Mesenchymal stem cell (in vitro differentiated cells and primary cell): Measurements from ENCODE around the gene ESRRG.

Source experiments
- DNase-seq: peaks from one replicate; pipeline ENCODE4 v3.0.0-alpha.2; 2013
- H2AFZ ChIP-seq: one replicate; pipeline ENCODE4 v1.6.1; 2013; ENCODE audit warnings: low read depth, mild to moderate bottlenecking, control low read depth, inconsistent platforms, low read length, moderate library complexity
- H2AK5ac ChIP-seq: 2 replicates; pipeline ENCODE4 v1.6.1; 2013; ENCODE audit warnings: low read length, moderate library complexity, mild to moderate bottlenecking, inconsistent platforms; ENCODE audit not compliant: severe bottlenecking
- H2BK120ac ChIP-seq: one replicate; pipeline ENCODE4 v1.6.1; 2013; ENCODE audit warnings: low read depth, mild to moderate bottlenecking, inconsistent platforms, low read length, moderate library complexity
- H2BK12ac ChIP-seq, 2 experiments: one replicate each; pipeline ENCODE4 v1.6.1; 2013; ENCODE audit warnings: inconsistent platforms in 2 of 2, low read length in 2 of 2, mild to moderate bottlenecking in 2 of 2, moderate library complexity in 2 of 2, control low read depth in 1 of 2
- H2BK15ac ChIP-seq: one replicate; pipeline ENCODE4 v1.6.1; 2013; ENCODE audit warnings: mild to moderate bottlenecking, low read depth, inconsistent platforms; ENCODE audit not compliant: poor library complexity, severe bottlenecking
- H2BK5ac ChIP-seq: 2 replicates; pipeline ENCODE4 v1.6.1; 2013; ENCODE audit warnings: low read depth, mild to moderate bottlenecking, low read length, control low read depth, inconsistent platforms; ENCODE audit not compliant: poor library complexity, severe bottlenecking
- H3K14ac ChIP-seq, 2 experiments: one replicate each; pipeline ENCODE4 v1.6.1; 2013; ENCODE audit warnings: inconsistent platforms in 2 of 2, low read length in 2 of 2, control low read depth in 1 of 2, mild to moderate bottlenecking in 1 of 2, moderate library complexity in 1 of 2
- H3K18ac ChIP-seq, 2 experiments: one replicate each; pipeline ENCODE4 v1.6.1; 2013; ENCODE audit warnings: inconsistent platforms in 2 of 2, low read length in 2 of 2, control low read depth in 1 of 2, low read depth in 1 of 2, mild to moderate bottlenecking in 1 of 2
- H3K23ac ChIP-seq, 2 experiments: one replicate each; pipeline ENCODE4 v1.6.1; 2013; ENCODE audit warnings: inconsistent platforms in 2 of 2, low read length in 2 of 2, mild to moderate bottlenecking in 2 of 2, moderate library complexity in 2 of 2, control low read depth in 1 of 2
- H3K27ac ChIP-seq: 2 replicates; pipeline ENCODE4 v1.5.1; 2013; ENCODE audit warnings: mild to moderate bottlenecking, moderate library complexity, low read length, control low read depth, inconsistent platforms; ENCODE audit not compliant: poor library complexity, severe bottlenecking
- H3K27me3 ChIP-seq, 2 experiments: 2 replicates each; pipeline versions ENCODE4 v1.6.1 to v1.7.0; 2013; ENCODE audit warnings: low read length in 2 of 2, mild to moderate bottlenecking in 2 of 2, moderate library complexity in 2 of 2, control low read depth in 1 of 2, inconsistent platforms in 1 of 2; ENCODE audit not compliant: control insufficient read depth in 1 of 2, insufficient read depth in 1 of 2
- H3K36me3 ChIP-seq, 2 experiments: 2 replicates each; pipeline versions ENCODE4 v1.6.1 to v1.7.0; 2013; ENCODE audit warnings: low read length in 2 of 2, control low read depth in 1 of 2, inconsistent platforms in 1 of 2, low read depth in 1 of 2, mild to moderate bottlenecking in 1 of 2; ENCODE audit not compliant: insufficient read depth in 2 of 2, control insufficient read depth in 1 of 2
- H3K4ac ChIP-seq, 2 experiments: one replicate each; pipeline ENCODE4 v1.6.1; 2013; ENCODE audit warnings: inconsistent platforms in 2 of 2, low read length in 2 of 2, mild to moderate bottlenecking in 2 of 2, moderate library complexity in 2 of 2, control low read depth in 1 of 2, low read depth in 1 of 2
- H3K4me1 ChIP-seq: 2 replicates; pipeline ENCODE4 v1.6.1; 2013; ENCODE audit warnings: low read depth, low read length, control low read depth; ENCODE audit not compliant: control insufficient read depth, insufficient read depth
- H3K4me2 ChIP-seq: 2 replicates; pipeline ENCODE4 v1.6.1; 2013; ENCODE audit warnings: low read length, mild to moderate bottlenecking, inconsistent platforms; ENCODE audit not compliant: poor library complexity, severe bottlenecking
- H3K4me3 ChIP-seq, 2 experiments: 2 replicates each; pipeline versions ENCODE4 v1.5.1 to v1.7.0; 2013; ENCODE audit warnings: low read length in 2 of 2, mild to moderate bottlenecking in 2 of 2, control low read depth in 1 of 2, low read depth in 1 of 2; ENCODE audit not compliant: insufficient read depth in 1 of 2
- H3K79me1 ChIP-seq: replicated peaks from 2 replicates; pipeline ENCODE4 v1.6.1; 2013; ENCODE audit warnings: mild to moderate bottlenecking, control low read depth, low read length, inconsistent platforms; ENCODE audit not compliant: poor library complexity, severe bottlenecking
- H3K9ac ChIP-seq: 2 replicates; pipeline ENCODE4 v1.7.0; 2013; ENCODE audit warnings: mild to moderate bottlenecking, low read length, moderate library complexity
- H3K9me3 ChIP-seq: 2 replicates; pipeline ENCODE4 v1.7.0; 2013; ENCODE audit warnings: mild to moderate bottlenecking, low read length; ENCODE audit not compliant: control insufficient read depth
- H4K8ac ChIP-seq: one replicate; pipeline ENCODE4 v1.6.1; 2013; ENCODE audit warnings: inconsistent platforms, mild to moderate bottlenecking, low read length, moderate library complexity
- H4K91ac ChIP-seq: one replicate; pipeline ENCODE4 v1.6.1; 2013; ENCODE audit warnings: mild to moderate bottlenecking, low read length, inconsistent platforms
- WGBS: methylation state at CpG from one replicate; pipeline ENCODE4 v1.1.7; 2013; ENCODE audit warnings: mixed read lengths; 5-methylcytosine and 5-hydroxymethylcytosine counted together

Gene ESRRG

DNA sequence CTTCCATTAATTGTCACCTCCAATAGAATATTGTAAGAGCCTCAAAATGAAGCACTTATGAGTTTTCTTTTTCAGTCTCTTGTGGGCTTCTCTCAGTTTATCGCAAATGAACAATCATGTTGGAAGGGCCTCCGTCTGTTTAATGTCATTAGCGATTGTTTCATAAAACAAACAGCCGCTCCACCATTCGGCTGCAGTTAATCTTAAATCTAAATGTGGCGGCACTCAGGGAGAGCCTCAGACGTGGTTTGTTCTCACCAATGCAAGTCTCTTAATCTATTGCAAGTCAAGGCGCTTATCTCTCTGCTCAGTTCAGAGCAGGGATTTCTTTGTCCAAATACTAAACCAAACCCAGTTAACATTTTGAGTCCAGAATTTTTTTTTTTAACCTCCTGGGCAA lies 34.9 kb upstream of the ESRRG start:
- H3K9me3 ChIP-seq: no peaks in the 10 kb centered on the region
- no peak overlapping the region for H3K18ac ChIP-seq
- H2BK15ac ChIP-seq: no peak overlapping the region
- H3K4me1 ChIP-seq: no peaks in the 10 kb centered on the region
- H3K4me3 ChIP-seq: no peak overlapping the region
- H3K9ac ChIP-seq: no peak overlapping the region
- no peak overlapping the region for H4K8ac ChIP-seq
- no peaks in the 10 kb centered on the region for H3K27me3 ChIP-seq
- H3K4me2 ChIP-seq: no peak overlapping the region
- no peak overlapping the region for H2BK120ac ChIP-seq
- H2AK5ac ChIP-seq: no peak overlapping the region
- H3K27ac ChIP-seq: no peak overlapping the region
- no peak overlapping the region for H2BK12ac ChIP-seq
- DNase-seq: no peak
- 72% methylated on average over 8 of the region's 8 CpGs for WGBS
- H3K79me1 ChIP-seq: no peaks in the 10 kb centered on the region
- no peak overlapping the region for H3K4ac ChIP-seq
- H4K91ac ChIP-seq: no peak overlapping the region
- H2AFZ ChIP-seq: no peak overlapping the region
- no peak overlapping the region for H3K23ac ChIP-seq
- H3K14ac ChIP-seq: no peak overlapping the region
- no peak overlapping the region for H2BK5ac ChIP-seq
- no peaks in the 10 kb centered on the region for H3K36me3 ChIP-seq

DNA sequence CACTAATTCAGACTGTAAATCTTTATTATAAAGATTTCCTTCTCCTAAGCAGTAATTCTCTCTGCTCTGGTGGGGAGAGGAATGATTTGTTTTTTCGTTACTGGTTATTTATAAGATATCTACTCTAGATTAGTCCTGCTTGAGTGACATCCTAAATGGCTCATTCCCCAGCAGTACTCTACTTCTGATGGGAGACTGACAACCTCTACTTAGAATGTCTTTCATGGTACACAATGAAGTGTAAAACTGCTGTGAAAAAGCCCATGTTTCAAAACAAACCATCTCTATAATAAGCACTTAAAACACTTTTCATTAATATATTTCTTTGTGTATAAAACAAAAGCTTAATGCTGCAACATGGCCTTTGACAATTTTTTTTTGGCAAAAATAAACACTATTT lies 33.9 kb upstream of the ESRRG start:
- Histone ChIP-seq H3K14ac (no peak overlapping the region), H3K18ac (no peak overlapping the region)
- no CpG with 5 or more reads among the region's 1 CpG for WGBS

DNA sequence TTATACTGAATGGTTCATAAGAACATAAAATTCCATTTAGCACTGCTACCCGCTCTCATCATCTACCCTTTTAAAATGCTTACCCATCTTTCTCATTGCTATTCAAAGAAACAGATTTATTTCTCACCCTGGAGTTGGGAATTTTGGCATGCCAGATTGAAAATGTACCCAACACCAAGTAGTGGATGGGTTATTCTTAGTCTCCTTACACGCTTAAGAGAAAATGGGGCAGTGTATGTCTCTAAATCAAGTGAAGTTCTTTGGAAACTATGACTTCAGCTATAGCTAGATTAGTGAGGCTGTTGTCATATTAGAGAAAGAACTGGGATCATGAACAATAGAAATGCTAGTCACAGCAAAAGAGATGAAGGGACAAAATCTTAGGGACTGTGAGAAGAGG lies 27.7 kb upstream of the ESRRG start:
- Histone ChIP-seq H3K79me1 (no peaks in the 10 kb centered on the region), H2BK12ac (no peak overlapping the region), H3K4me3 (no peak overlapping the region), H3K9ac (no peak overlapping the region), H2BK120ac (no peak overlapping the region), H3K27ac (no peak overlapping the region), H3K18ac (no peak overlapping the region), H3K27me3 (no peaks in the 10 kb centered on the region), H3K4me1 (no peaks in the 10 kb centered on the region), H3K4ac (no peak overlapping the region), H2BK5ac (no peak overlapping the region), H3K4me2 (no peak overlapping the region), H4K91ac (no peak overlapping the region), H2BK15ac (no peak overlapping the region), H3K14ac (no peak overlapping the region), H3K36me3 (no peaks in the 10 kb centered on the region), H3K23ac (no peak overlapping the region), H2AFZ (no peak overlapping the region), H2AK5ac (no peak overlapping the region), H3K9me3 (no peaks in the 10 kb centered on the region), H4K8ac (no peak overlapping the region)
- DNase-seq: no peak
- WGBS: 99% methylated on average over 2 of the region's 2 CpGs

More for the DNA sequence above, 33.9 kb upstream of the ESRRG start:
- no peak overlapping the region for H4K91ac ChIP-seq
- no peak overlapping the region for H2AFZ ChIP-seq
- no peak for DNase-seq
- no peak overlapping the region for H2BK15ac ChIP-seq
- H3K4me1 ChIP-seq: no peaks in the 10 kb centered on the region
- no peak overlapping the region for H3K4me2 ChIP-seq
- no peaks in the 10 kb centered on the region for H3K79me1 ChIP-seq
- H3K4ac ChIP-seq: no peak overlapping the region
- no peaks in the 10 kb centered on the region for H3K27me3 ChIP-seq
- H3K27ac ChIP-seq: no peak overlapping the region
- no peak overlapping the region for H4K8ac ChIP-seq
- no peaks in the 10 kb centered on the region for H3K9me3 ChIP-seq
- H2BK120ac ChIP-seq: no peak overlapping the region
- H3K23ac ChIP-seq: no peak overlapping the region
- no peak overlapping the region for H2BK5ac ChIP-seq
- H2AK5ac ChIP-seq: no peak overlapping the region
- no peak overlapping the region for H2BK12ac ChIP-seq
- H3K9ac ChIP-seq: no peak overlapping the region
- no peak overlapping the region for H3K4me3 ChIP-seq
- H3K36me3 ChIP-seq: no peaks in the 10 kb centered on the region

- 33% methylated on average over 3 of the region's 3 CpGs for WGBS
- no peaks in the 10 kb centered on the region for H3K4me1 ChIP-seq
- H3K9me3 ChIP-seq: no peaks in the 10 kb centered on the region
- no peak overlapping the region for H3K9ac ChIP-seq
- no peaks in the 10 kb centered on the region for H3K27me3 ChIP-seq
- H3K4ac ChIP-seq: no peak overlapping the region
- H3K36me3 ChIP-seq: no peaks in the 10 kb centered on the region
- H2AK5ac ChIP-seq: no peak overlapping the region
- no peak overlapping the region for H2BK5ac ChIP-seq
- no peak overlapping the region for H4K91ac ChIP-seq
- no peak overlapping the region for H2BK15ac ChIP-seq
- H3K4me3 ChIP-seq: no peak overlapping the region
- no peaks in the 10 kb centered on the region for H3K79me1 ChIP-seq
- no peak overlapping the region for H3K23ac ChIP-seq
- H3K27ac ChIP-seq: no peak overlapping the region
- peak; percentile 61 for DNase-seq
- H2BK12ac ChIP-seq: no peak overlapping the region
- no peak overlapping the region for H2AFZ ChIP-seq
- H3K4me2 ChIP-seq: no peak overlapping the region
- H2BK120ac ChIP-seq: no peak overlapping the region
- no peak overlapping the region for H3K18ac ChIP-seq
- H3K14ac ChIP-seq: no peak overlapping the region
- H4K8ac ChIP-seq: no peak overlapping the region
Measured at GRCh38 chr1:216750031-216750627, 26.9 kb upstream of the ESRRG start.
